Measurements from ENCODE around the gene AP3S2.
"Not testable (repeated sequence)": the region's sequence is repeated elsewhere in the genome, so short reads cannot be mapped to it uniquely, and the experiment has no call there.

The AP3S2 gene

DNA sequence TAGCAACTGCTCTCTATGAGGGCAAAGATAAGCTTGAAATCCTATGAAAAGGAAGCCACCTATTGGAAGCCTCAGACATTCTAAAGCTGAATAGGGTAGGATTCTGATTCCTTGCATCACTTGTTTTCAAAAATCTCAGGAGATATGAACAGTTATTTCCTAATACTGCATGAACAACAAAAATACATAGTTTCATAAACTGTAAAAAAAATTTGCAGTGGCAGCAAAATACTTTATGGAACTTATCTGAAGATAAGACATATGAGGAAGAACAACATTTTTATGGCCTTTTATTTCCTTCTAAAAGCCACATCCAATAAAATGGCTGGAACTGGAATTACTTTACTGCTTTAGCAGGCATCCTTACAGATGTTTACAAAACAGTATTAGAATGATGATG, 29.9 kb downstream of the AP3S2 start:
- no peak for DNase-seq

GRCh38 chr15:89860891-89861290, 32.9 kb downstream of the AP3S2 start:
- no peak for DNase-seq

DNA sequence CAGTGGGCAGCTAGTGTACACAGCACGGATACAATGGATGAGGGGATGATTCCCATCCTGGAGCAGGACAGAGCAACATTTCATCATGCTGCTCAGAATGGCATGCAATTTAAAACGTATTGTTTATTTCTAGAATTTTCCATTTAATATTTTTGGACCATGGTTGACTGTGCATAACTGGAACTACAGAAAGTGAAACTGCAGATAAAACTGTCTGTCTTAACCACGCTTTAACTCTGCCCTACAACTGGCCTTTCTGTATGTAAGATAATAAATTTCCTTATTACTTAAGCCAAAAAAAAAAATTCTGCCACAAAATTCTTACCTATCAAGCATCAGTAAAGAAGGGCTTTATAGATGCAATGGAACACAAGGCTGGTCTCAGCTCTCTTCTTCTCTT, 33.4 kb downstream of the AP3S2 start:
- DNase-seq, result no peak

- no peak for DNase-seq
These were observed 34.9 kb downstream of the AP3S2 start for GRCh38 chr15:89858661-89859458.

DNA sequence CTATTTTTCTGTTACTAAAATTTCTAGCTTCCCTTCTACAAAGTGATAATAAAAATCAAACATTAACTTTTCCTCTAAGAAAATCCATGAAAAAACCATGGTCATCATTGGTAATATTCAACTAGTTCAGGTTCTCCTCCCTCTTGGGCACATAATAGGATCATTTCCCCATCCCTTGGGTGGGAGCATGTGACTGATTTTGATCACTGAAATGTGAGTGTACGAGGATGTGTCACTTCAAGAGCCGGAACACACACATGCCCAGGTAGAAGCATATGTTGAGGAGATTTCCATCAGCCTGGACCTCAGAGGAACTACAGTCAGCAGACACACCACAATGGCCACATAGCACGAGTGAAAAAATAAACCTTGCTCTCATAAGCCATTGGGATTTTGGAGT, 36.1 kb downstream of the AP3S2 start:
- DNase-seq, result no peak

DNA sequence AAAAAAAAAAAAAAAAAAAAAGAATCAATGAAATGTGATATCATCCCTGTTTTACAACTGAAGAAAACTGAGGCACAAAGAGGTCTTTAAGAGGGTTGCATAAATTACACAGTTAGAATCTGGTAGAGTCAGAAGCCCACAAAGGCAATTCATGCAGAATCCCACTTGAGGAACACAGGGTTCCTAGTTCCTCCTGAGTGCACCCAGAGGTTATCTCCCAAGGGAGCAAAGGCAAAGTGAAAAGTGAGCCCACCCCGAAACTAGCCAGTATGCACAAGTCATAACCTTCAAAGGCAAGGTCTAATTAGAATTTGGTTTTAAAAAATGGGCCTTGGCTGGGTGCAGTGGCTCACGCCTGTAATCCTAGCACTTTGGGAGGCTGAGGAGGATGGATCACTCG, 37.8 kb downstream of the AP3S2 start:
- DNase-seq, result no peak

DNA sequence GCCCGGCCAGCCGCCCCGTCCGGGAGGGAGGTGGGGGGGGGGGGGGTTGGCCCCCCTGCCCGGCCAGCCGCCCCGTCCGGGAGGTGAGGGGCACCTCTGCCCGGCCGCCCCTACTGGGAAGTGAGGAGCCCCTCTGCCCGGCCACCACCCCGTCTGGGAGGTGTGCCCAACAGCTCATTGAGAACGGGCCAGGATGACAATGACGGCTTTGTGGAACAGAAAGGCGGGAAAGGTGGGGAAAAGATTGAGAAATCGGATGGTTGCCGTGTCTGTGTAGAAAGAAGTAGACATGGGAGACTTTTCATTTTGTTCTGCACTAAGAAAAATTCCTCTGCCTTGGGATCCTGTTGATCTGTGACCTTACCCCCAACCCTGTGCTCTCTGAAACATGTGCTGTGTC, 38.9 kb downstream of the AP3S2 start:
- DNase-seq, result not testable (repeated sequence)

- DNase-seq, result no peak
These were observed 41.3 kb downstream of the AP3S2 start for GRCh38 chr15:89852342-89852995.

DNA sequence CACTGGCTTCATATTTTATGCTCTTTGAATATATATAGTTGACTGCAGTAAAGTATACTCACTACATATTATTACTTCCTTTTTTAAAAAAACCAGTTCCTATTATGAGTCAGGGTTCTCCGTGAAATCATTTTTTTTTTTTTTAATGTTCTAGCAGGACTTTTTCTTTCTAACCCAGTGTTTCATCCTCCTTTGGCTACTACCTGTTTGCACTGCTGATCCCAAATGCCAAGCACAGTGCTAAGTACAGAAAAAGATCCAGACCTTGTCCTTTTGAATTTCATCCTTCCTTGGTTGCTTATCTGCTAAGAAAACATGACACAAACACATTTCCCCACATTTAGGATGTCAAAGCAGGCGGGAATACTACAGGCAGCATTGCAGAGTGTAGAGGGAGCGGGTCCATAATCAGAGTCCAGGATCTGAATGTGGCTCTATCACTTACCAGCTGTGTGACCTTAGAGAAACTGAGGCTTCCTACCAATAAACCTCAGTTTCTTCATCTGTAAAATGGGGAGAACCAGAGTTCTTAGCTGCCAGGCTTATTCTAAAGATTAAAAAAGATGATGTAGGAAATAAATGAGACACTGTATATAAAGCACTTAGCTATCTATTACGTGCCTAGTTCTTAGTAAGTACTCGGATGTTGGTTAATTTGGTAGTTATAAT, 42.0 kb downstream of the AP3S2 start:
- no peak for DNase-seq

DNA sequence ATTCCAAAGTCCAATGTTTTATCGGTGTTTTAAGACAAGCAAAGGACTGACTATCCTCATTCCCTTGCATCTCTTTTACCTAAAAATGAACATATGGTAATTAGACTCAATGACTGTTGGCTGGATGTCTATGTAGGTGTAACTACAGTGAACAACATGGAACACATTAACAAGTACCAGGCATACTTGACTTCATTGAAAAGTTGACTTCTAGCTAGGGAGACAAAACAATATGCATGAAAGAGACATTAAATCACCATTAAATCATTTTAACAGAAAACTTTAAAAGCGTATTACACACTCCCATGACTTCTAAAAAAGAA, 44.9 kb downstream of the AP3S2 start:
- no peak for DNase-seq

GRCh38 chr15:89847101-89847500, 46.7 kb downstream of the AP3S2 start:
- no peak for DNase-seq

DNA sequence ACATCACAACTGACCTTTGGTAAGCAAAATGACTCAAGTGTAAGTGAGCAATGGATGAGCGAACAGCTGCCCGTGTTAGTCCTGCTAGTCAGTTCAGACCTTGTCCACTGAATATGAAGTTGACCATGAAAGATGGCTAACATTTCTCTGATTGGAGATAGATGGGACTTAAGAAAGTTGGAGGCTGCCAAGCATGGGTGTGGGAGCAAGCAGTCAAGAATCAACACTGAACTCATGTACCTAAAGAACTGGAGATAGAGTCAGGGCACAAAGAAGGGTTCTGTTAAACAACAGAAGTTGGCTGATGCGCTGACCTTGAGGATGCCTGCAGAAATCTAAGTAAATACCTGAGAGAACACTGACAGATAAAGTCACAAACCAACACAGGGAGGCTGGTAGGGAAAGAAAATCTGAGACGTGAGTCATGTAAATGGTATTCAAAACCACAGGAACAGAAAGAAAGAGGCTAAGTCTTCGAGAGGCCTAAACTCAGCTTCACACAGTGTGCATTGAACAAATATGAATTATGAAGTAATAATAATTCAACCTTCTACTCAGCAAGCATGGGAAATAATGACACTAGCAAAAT, 48.4 kb downstream of the AP3S2 start:
- no peak for DNase-seq

- no peak for DNase-seq
These were observed 51.8 kb downstream of the AP3S2 start for GRCh38 chr15:89841962-89842361.

- DNase-seq, result no peak
These were observed 52.5 kb downstream of the AP3S2 start for GRCh38 chr15:89841306-89841705.

GRCh38 chr15:89839167-89839810, 54.5 kb downstream of the AP3S2 start:
- DNase-seq, result no peak

- no peak for DNase-seq
These were observed 56.0 kb downstream of the AP3S2 start for GRCh38 chr15:89837830-89838178.

DNA sequence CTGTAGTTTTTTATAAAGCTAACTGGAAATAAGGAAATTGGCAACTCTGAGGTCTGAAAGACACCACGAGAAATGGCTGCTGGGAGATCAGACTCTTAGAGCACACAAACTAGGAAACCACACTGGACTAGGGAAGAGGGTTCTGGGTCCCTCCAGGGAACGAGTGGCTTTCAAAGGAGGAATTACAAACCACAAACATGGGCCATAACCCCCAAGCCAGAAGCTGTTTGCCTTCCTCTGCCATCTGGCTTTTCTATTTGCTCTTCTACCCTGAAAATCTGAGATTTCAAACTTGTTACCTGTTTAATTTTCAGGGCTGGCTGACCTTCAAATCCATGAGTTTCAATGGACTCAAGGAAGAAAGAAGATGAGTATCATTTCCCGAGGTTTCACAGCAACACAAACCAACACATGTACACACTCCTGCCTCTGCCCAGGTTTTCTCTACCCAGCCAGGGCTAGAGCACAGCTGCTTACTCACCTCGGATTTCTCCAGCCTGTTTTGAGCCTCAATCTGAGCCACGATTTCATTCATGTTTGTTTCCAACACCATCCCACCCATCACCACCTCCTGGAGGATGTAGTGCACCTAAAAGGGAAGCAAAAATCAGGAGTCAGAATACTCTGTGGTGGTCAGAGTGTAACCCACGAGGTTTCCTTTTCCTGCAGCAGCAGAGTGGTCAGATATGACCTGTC, 56.5 kb downstream of the AP3S2 start:
- no peak for DNase-seq

- DNase-seq, result no peak
These were observed 57.3 kb downstream of the AP3S2 start for GRCh38 chr15:89836267-89837133.

DNA sequence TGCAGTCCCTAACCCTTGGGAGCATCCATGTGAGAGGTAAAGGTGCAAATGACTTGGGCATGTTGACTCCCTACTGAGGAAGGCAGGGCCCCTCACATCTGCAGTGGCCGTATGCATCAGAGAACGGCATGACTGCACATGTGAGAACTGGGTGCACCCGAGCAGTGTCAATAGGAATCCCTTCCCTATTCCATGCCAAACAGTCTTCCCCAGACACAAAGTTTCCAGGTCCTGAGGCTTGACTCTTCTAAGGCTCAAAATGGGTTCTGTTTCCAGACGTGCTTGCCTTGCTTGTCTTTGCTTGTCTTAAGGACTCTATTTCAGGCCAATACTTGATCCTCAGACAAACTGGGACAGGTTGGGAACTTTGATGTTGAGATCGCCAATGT, 58.6 kb downstream of the AP3S2 start:
- no peak for DNase-seq

GRCh38 chr15:89834465-89835175, 59.2 kb downstream of the AP3S2 start:
- DNase-seq, result not testable (repeated sequence)

GRCh38 chr15:89833966-89834365, 59.8 kb downstream of the AP3S2 start:
- no peak for DNase-seq

All from stimulated activated naive CD4-positive, alpha-beta T cell treated with Interleukin-2 at 50 U/mL for 16 hours (primary cell).